LNCaP clone FGC (cell line): ENCODE results near the gene FAM229A.

Experiments
- DNase-seq: peaks from one replicate; pipeline ENCODE4 v3.0.0-alpha.2; 2011; ENCODE audit warnings: low read depth
- H3K4me3 ChIP-seq: 2 replicates; pipeline ENCODE4 v1.5.1; 2011; ENCODE audit warnings: mild to moderate bottlenecking, low read depth, low read length, control low read depth
- TF ChIP-seq, protein P1 (sequence below): IDR thresholded peaks from 2 replicates; pipeline ENCODE4 v1.5.1; 2012; ENCODE audit warnings: mild to moderate bottlenecking; ENCODE audit not compliant: control insufficient read depth, insufficient read depth; ENCODE audit errors: extremely low read depth

FAM229A gene

DNA sequence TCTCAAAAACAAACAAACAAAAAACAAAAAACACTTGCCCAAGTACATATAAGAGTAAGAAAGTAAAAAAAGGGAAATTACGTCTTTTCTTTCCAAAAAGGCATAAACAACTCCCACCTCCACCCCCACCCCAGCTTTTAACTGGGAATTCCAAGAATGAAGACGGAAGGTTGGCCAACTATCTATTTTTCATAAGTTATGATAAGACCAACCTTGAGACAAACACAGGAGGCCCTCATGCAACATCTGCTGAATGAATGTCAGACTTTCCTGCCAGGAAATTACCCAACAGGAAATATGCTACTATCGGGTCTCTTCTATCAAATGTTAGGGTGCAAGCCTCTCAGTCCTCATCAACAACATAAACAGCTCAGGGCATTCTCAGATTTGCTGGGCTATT lies 30.0 kb upstream of the FAM229A start:
- TF ChIP-seq, protein P1, sequence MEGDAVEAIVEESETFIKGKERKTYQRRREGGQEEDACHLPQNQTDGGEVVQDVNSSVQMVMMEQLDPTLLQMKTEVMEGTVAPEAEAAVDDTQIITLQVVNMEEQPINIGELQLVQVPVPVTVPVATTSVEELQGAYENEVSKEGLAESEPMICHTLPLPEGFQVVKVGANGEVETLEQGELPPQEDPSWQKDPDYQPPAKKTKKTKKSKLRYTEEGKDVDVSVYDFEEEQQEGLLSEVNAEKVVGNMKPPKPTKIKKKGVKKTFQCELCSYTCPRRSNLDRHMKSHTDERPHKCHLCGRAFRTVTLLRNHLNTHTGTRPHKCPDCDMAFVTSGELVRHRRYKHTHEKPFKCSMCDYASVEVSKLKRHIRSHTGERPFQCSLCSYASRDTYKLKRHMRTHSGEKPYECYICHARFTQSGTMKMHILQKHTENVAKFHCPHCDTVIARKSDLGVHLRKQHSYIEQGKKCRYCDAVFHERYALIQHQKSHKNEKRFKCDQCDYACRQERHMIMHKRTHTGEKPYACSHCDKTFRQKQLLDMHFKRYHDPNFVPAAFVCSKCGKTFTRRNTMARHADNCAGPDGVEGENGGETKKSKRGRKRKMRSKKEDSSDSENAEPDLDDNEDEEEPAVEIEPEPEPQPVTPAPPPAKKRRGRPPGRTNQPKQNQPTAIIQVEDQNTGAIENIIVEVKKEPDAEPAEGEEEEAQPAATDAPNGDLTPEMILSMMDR, result no peak
- H3K4me3 ChIP-seq, result no peak overlapping the region
- DNase-seq, result no peak

DNA sequence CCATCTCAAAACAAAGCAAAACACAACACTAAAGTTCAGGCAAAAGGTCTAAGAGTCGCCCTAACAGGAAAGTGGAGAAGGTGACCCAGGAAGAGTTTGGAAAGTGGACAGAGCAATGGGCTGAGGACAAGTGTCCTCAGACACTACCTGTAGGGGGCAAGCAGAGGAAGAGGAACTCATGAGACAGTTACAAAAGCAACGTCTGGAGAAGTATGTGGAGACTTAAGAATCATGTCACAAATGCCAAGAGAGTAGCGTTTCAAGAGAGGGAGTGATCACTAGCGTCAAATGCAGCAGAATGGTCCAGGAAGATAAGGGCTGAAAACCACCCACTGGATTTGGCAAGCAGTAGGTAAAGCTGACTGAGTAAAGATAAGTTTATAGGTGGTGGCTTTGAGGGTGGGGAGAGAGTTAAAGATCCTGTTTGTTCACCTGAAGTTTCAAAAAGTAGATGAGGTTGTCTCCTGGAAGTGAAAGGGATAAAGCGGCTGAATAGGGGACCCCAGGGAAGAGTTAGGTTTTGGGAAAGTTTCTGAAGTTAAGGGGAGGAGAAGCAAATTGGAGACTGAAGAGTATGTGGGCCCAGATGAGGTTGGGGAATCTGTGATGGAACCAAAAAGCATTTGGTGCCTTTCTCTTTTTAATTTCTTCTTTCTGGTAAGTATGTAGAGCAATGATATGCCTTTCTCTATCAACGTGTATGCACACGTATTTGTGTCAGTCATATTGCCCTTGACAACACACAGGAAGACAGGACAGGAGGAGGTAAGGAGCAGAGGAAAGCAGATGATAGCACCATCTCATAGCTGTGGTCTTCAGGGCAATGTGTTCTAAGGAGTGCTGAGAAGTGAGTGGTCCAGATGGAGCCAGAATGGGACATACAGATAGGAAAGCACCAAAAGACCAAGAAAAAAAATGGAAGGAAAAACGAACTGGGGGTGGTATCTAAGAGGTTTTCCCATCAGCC lies 28.9 kb upstream of the FAM229A start:
- TF ChIP-seq, protein P1, result no peak
- H3K4me3 ChIP-seq, result no peak overlapping the region
- no peak for DNase-seq

DNA sequence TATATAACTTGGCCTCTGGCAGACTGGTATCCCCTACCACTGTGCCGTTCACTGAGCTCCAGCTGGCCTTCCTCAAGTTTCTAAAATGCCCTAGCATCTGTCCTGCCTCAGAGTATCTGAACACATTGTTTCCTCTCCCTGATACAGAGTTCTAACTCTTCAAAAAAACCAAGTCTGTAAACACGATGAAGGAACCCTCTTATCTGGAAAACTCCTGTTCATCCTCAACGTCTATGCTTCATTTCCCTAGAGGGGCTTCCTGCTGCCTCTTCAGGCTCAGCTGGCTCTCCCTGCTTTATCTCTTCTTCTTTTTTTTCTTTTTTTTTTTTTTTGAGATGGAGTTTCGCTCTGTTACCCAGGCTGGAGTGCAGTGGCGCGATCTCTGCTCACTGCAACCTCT lies 26.4 kb upstream of the FAM229A start:
- no peak for DNase-seq
- no peak overlapping the region for H3K4me3 ChIP-seq
- TF ChIP-seq, protein P1, result no peak

DNA sequence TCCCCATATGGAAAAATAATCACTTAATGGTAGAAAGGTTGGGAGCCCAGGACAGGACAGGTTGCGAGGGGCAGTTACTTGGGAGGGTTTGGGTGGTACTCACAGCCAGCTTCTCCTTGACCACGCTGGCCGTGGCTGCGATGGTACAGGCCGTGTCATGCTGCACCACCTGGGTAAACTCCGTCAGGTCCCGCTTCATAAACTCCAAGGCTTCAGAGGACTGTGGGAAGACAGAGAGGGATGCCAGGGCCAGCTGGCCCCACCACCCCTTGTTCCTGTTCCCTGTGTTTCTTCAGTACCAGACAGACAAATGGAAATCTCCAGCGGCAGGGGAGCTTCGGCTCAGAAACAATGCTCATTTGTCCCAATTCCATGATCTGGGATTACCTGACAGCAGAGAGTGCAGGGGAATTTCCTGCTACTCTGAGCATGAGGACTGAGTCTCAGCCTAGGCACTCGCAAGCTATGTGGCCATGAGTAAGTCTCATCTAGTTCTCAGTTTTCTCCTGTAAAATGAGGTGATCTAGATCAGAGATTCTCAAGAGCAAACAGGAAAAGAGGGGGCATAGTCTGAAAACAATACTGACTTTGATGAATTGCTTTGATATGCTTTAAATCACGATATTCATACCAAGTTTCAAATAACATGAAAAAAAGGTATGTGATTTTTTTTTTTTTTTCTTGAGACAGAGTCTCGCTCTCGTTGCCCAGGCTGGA lies 24.5 kb upstream of the FAM229A start:
- no peak overlapping the region for H3K4me3 ChIP-seq
- no peak for DNase-seq
- TF ChIP-seq, protein P1, result no peak

DNA sequence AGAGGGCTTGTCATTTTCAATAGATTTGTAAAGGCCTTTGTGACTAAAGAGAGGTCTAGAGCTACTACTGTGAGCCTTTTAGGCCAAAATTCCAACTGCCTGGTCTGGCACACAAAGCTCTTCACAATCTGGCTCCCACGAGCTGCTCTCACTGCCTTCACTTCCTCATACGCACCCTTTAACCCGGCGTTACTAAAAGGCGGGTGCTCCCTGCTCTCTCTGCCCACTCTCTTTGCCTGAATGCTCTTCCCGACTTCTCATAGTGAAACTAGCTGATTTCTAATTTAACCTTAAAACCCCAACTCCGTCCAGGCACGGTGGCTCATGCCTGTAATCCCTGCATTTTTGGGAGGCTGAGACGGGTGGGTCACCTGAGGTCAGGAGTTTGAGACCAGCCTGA lies 17.8 kb upstream of the FAM229A start:
- no peak for DNase-seq
- TF ChIP-seq, protein P1, result no peak
- no peak overlapping the region for H3K4me3 ChIP-seq

DNA sequence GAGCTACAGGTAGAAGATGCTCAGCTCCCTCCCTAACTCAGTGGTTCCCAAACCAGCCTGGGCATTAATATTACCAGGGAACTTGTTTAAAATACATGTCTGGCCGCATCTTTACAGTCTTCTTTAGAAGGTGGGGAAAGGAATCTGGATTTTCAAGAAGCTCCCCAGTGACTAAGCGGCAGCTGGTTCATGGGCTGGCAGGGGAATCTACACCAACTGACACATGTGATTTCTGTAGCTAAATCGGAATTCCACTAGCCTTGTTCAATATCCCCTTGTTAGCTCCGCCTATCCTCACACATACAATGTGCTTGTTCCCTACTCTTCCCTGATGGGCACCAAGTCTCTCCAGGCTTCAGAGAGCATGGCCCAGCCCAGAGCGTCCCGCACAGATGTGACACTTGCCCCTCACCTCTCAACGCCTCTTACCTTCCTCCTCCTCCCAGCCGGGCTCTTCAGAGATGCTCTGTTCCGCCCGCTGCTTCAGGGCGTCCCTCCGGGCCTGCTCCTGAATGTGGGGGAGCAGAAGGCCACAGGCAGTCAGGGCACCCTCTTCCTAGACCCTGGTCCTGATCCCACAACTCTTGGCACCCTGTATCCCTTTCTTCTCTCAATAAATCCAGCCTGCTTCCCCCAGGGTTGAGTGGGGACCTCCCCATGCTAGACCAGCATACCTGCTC lies 15.4 kb upstream of the FAM229A start:
- DNase-seq, result no peak
- H3K4me3 ChIP-seq, result no peak overlapping the region
- TF ChIP-seq, protein P1, result no peak
